H1 (cell line): ENCODE results near the gene AOPEP. TPM values are rescaled to one million over a fixed set of nuclear protein-coding genes. Genes with fewer than 3 reads are reported as not detected.

Experiments used
- EGR1 ChIP-seq: IDR thresholded peaks from 2 replicates; pipeline ENCODE4 v1.6.1; 2011; ENCODE audit warnings: low read depth, low read length, borderline replicate concordance
- JUN ChIP-seq: IDR thresholded peaks from 2 replicates; pipeline ENCODE4 v1.6.1; 2011; ENCODE audit warnings: low read depth, mild to moderate bottlenecking, improper control_type of control experiment, low read length
- SIRT6 ChIP-seq: IDR thresholded peaks from one replicate; pipeline ENCODE4 v1.7.1; 2012; ENCODE audit warnings: low read length, inconsistent platforms
- polyA plus RNA-seq, 7 experiments: library from polyadenylated mRNA; depleted of rRNA in 3 of 7; stranded (reverse) in 5 of 7; unstranded in 2 of 7; fragments of >200 nt in 5 of 7; fragments of 200-250 nt in 2 of 7; gene quantifications; 1 replicate in 5 of 7; 2 replicates in 1 of 7; 4 replicates in 1 of 7; pipeline versions ENCODE4 v1.2.1 to v1.2.3, GENCODE V29; 2011 to 2013; ENCODE audit warnings: missing spikeins in 2 of 7, mixed read lengths in 2 of 7
- total RNA-seq: library from RNA; stranded (reverse); fragmentation: NEBNext Ultra II Directional; extraction: Animal tissue kit (Norgen Biotek cat#: 25700); gene quantifications from 2 replicates; pipeline ENCODE4 v1.2.1, GENCODE V29; 2021

The AOPEP gene
- total and polyA plus RNA-seq, 2 of the 8 experiments (the other 6 are each of a cell fraction or from before 2014, with no cell fraction given): 6.1 to 14.3 TPM

DNA sequence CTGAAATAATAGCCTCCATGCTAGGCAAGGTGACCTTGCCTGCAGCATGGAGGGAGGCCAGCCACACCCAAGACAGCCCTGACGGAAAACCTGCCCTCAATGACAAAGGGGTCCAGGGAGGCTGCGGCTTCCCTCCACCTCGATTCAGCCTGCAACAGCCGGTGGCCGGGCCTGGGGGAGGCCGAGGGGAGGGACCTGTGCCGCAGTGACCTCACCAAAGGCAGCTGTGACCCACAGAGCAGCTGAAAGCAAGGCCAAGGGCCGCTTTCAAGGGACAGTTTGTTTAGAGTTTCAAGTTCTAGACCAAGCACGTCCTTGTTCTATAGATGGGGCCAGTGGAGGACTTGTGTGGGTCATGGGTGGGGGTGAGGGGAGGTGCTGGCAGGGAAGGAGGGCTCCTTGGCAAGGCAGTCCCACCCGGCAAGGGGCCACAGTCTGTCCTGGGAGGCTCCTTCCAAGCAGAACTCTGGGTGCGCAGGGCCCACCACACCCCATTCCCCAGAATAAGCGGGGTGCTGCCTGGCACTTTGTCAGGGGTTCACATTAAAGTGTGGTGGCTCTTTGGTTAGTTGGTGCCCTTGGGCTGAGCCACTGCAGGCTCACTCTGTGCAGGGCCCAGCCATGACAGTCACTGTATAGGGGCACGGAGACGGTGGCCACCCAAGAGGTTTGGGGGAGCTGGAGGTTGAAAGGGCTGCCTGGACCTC, 364.5 kb downstream of the AOPEP start (continued):
- TF ChIP-seq JUN: no peak
- no peak for TF ChIP-seq EGR1
- no peak for TF ChIP-seq SIRT6
